GM18505 (cell line): ENCODE results near the gene CCSER1.

Source experiments
- ATAC-seq: cut with Tn5 transposase; IDR thresholded peaks from one replicate; pipeline ENCODE4 v1.9.1; 2021; ENCODE audit not compliant: unreplicated experiment
- POLR2A ChIP-seq: IDR thresholded peaks from 4 replicates; pipeline ENCODE4 v1.6.1; 2011; ENCODE audit warnings: borderline replicate concordance; ENCODE audit not compliant: insufficient read depth, insufficient read length; ENCODE audit errors: extremely low read depth

CCSER1 gene

GRCh38 chr4:90733211-90733610, 606.0 kb downstream of the CCSER1 start:
- ATAC-seq, result no peak
- no peak for TF ChIP-seq POLR2A

- TF ChIP-seq POLR2A, result no peak
- no peak for ATAC-seq
Observed at GRCh38 chr4:90745176-90745575, 618.0 kb downstream of the CCSER1 start.

GRCh38 chr4:90753068-90753467, 625.9 kb downstream of the CCSER1 start:
- no peak for ATAC-seq
- TF ChIP-seq POLR2A, result no peak

- ATAC-seq, result no peak
- TF ChIP-seq POLR2A, result no peak
Observed at GRCh38 chr4:90757534-90758060, 630.4 kb downstream of the CCSER1 start.

GRCh38 chr4:90760059-90760458, 632.9 kb downstream of the CCSER1 start:
- no peak for TF ChIP-seq POLR2A
- ATAC-seq, result no peak

- no peak for ATAC-seq
- no peak for TF ChIP-seq POLR2A
Observed at GRCh38 chr4:90766837-90767236, 639.6 kb downstream of the CCSER1 start.

GRCh38 chr4:90769251-90769650, 642.1 kb downstream of the CCSER1 start:
- ATAC-seq, result no peak
- no peak for TF ChIP-seq POLR2A

GRCh38 chr4:90780193-90780592, 653.0 kb downstream of the CCSER1 start:
- no peak for TF ChIP-seq POLR2A
- ATAC-seq, result no peak

GRCh38 chr4:90786602-90787001, 659.4 kb downstream of the CCSER1 start:
- no peak for TF ChIP-seq POLR2A
- ATAC-seq, result no peak

- no peak for TF ChIP-seq POLR2A
Observed at GRCh38 chr4:90792696-90793095, 665.5 kb downstream of the CCSER1 start.

GRCh38 chr4:90798948-90799347, 671.8 kb downstream of the CCSER1 start:
- TF ChIP-seq POLR2A, result no peak
- ATAC-seq, result no peak

More at GRCh38 chr4:90792696-90793095, 665.5 kb downstream of the CCSER1 start:
- ATAC-seq, result no peak

- ATAC-seq, result no peak
- TF ChIP-seq POLR2A, result no peak
Observed at GRCh38 chr4:90799895-90800294, 672.7 kb downstream of the CCSER1 start.

GRCh38 chr4:90815569-90815968, 688.4 kb downstream of the CCSER1 start:
- TF ChIP-seq POLR2A, result no peak
- no peak for ATAC-seq

GRCh38 chr4:90816754-90817153, 689.6 kb downstream of the CCSER1 start:
- no peak for ATAC-seq
- TF ChIP-seq POLR2A, result no peak
